Activated B cell treated with CpG ODN at 0.5 μM for 24 hours (primary cell): ENCODE measurements around the gene FCGR3A. TPM values are rescaled to one million over a fixed set of nuclear protein-coding genes. Genes with fewer than 3 reads are reported as not detected.
"Not testable (repeated sequence)": the region's sequence is repeated elsewhere in the genome, so short reads cannot be mapped to it uniquely, and the experiment has no call there.

ENCODE experiments used
- ATAC-seq: fragments of 200-7000 bp; cut with Tn5 transposase; one replicate; pipeline ENCODE4 v1.10.0; 2021; ENCODE audit warnings: low read depth, mild to moderate bottlenecking, moderate library complexity
- CTCF ChIA-PET: fragments of 350-600 bp; sonication (Branson Sonifier 250); formaldehyde crosslinking; loops from one replicate; lab custom pipeline; 2021; ENCODE audit warnings: antibody characterized with exemption; lab: Charles Lee
- POLR2A ChIA-PET: fragments of 350-600 bp; sonication (Branson Sonifier 250); formaldehyde crosslinking; loops from one replicate; lab custom pipeline; 2021; ENCODE audit warnings: antibody characterized with exemption; lab: Charles Lee
- DNase-seq: peaks from one replicate; pipeline ENCODE4 v3.0.0; 2022
- H3K27ac Mint-ChIP-seq: one replicate; pipeline ENCODE4 v1.8.0; 2020; ENCODE audit warnings: mixed read lengths
- H3K27me3 Mint-ChIP-seq: one replicate; pipeline ENCODE4 v1.8.0; 2021; ENCODE audit warnings: mixed read lengths
- H3K36me3 Mint-ChIP-seq: one replicate; pipeline ENCODE4 v1.8.0; 2021; ENCODE audit warnings: low read depth, mixed read lengths
- H3K4me1 Mint-ChIP-seq: one replicate; pipeline ENCODE4 v1.8.0; 2021; ENCODE audit warnings: mixed read lengths
- H3K4me3 Mint-ChIP-seq: one replicate; pipeline ENCODE4 v1.8.0; 2020; ENCODE audit warnings: mild to moderate bottlenecking, mixed read lengths
- H3K9me3 Mint-ChIP-seq: one replicate; pipeline ENCODE4 v1.8.0; 2020; ENCODE audit warnings: mixed read lengths
- intact Hi-C: fragments of 100-400 bp; cut with micrococcal nuclease; formaldehyde crosslinking; loops from one replicate; pipeline ENCODE4 v1.15.1; 2024
- total RNA-seq: library from RNA; stranded (reverse); gene quantifications from 2 replicates; pipeline ENCODE4 v1.2.3, GENCODE V29; 2022
- TF ChIP-seq, protein P1 (sequence below): fragments of 200-600 bp; IDR thresholded peaks from one replicate; pipeline ENCODE4 v1.8.0; 2022; ENCODE audit warnings: antibody characterized with exemption, mild to moderate bottlenecking

The FCGR3A gene
- total RNA-seq, 1 donor from 2014 or later: 0.47 TPM

GRCh38 chr1:161539731-161540569 lies 9.7 kb downstream of the FCGR3A start:
- POLR2A ChIA-PET: interaction anchor here (0.7 to 1.8 kb wide), 4 partner anchors 9 to 210 kb away, joined by 3 to 15 read pairs (median 6); partner anchors contain the start of gene DUSP12
- peak; percentile 83 for DNase-seq
- peak; percentile 70 for ATAC-seq
- Mint-ChIP-seq H3K27ac (peak overlapping the region; percentile 92), H3K4me3 (peak overlapping the region; percentile 88), H3K4me1 (peaks cover 42% of the 10 kb centered on the region)
- H3K27me3 Mint-ChIP-seq, H3K9me3 Mint-ChIP-seq, H3K36me3 Mint-ChIP-seq: not testable (repeated sequence)
- intact Hi-C loops: loop anchor here (1.0 to 2.0 kb wide), 3 partner anchors 9 to 141 kb away; no protein-coding TSS in a partner anchor
- CTCF ChIA-PET: interaction anchor here (1.3 to 1.5 kb wide), 2 partner anchors 9 to 201 kb away, joined by 5 to 7 read pairs; no protein-coding TSS in a partner anchor

GRCh38 chr1:161538925-161539479 lies 10.6 kb downstream of the FCGR3A start:
- intact Hi-C loops, DNase-seq, ATAC-seq, H3K27me3 Mint-ChIP-seq, H3K9me3 Mint-ChIP-seq, H3K36me3 Mint-ChIP-seq, H3K27ac Mint-ChIP-seq: not testable (repeated sequence)
- ChIA-PET CTCF (interaction anchor here (1.3 to 1.5 kb wide), 2 partner anchors 8 to 202 kb away, joined by 5 to 7 read pairs; no protein-coding TSS in a partner anchor), POLR2A (interaction anchor here (0.6 to 1.8 kb wide), 5 partner anchors 8 to 211 kb away, joined by 3 to 15 read pairs (median 5); partner anchors contain the start of gene DUSP12)
- Mint-ChIP-seq H3K4me3 (peak overlapping the region; percentile 88), H3K4me1 (peaks cover 37% of the 10 kb centered on the region)

DNA sequence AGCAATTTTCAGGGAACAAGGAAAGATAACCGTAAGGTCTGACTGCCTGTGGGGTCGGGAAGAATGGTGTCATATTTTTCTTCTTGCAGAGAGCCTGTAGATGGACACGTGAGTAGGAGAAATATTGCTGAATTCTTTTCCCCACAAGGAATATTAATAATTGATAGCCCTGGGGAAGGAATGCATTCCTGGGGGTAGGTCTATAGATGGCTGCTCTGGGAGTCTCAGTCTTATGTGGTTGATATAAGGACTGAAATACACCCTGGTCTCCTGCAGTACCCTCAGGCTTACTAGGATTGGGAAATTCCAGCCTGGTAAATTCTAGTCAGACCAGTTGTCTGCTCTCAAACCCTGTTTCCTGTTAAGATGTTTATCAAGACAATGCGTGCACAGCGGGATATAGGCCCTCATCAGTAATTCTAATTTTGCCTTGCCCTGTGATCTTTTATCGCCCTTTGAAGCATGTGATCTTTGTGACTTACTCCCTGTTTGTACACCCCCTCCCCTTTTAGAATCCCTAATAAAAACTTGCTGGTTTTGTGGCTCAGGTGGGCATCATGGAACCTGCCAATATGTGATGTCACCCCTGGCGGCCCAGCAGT lies 12.4 kb downstream of the FCGR3A start:
- CTCF ChIA-PET, ATAC-seq, H3K36me3 Mint-ChIP-seq, intact Hi-C loops, POLR2A ChIA-PET, H3K27me3 Mint-ChIP-seq, H3K4me3 Mint-ChIP-seq, H3K27ac Mint-ChIP-seq, H3K9me3 Mint-ChIP-seq, DNase-seq: not testable (repeated sequence)
- peaks cover 28% of the 10 kb centered on the region for H3K4me1 Mint-ChIP-seq

DNA sequence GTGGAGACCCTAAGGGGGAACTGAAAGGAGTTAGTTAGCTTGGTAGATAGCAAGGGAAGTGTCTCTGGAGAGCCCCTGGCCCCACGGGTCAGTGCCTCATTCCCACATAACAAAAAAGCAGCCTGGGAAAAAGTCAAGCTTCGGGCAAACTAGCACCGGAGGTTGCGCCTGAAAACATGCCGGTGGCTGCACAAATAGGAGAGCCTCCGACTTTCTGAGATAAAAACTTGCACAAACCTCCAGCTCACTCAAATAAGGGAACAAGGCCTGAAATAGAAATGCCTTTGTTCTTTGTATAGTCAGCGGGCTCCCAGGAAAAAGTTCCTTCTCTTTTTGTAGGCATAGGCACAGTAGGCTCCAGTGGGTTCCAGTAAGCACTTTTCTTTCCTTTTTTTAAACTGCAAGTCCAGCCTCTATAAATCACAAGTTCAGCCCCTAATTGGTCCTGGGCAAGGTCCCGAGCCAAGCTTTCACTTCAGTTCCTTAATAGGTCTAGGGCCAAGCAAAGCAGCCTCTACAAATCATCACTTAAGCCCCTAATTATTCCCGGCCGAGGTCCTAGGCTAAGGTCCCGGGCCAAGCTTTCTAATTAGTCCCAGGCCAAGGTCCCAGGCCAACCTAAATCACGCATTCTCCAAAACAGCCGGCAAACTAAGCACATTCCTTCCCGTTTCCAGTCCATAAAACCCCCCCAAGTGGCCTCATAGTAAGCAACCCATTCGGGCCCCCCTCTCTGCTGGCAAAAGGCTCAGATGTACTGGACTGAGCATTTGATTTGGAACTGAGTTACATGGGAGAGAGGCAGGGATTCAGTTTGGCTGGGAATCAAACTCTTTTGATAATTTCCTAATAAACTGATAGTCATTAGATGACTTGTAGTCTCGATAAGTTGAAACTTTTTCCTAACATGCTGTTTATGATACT lies 16.7 kb downstream of the FCGR3A start:
- H3K27me3 Mint-ChIP-seq, H3K27ac Mint-ChIP-seq, intact Hi-C loops, ATAC-seq, H3K36me3 Mint-ChIP-seq, DNase-seq, H3K9me3 Mint-ChIP-seq: not testable (repeated sequence)
- peak overlapping the region; percentile 35 for H3K4me3 Mint-ChIP-seq
- peaks cover 22% of the 10 kb centered on the region for H3K4me1 Mint-ChIP-seq
- POLR2A ChIA-PET: interaction anchor here (1.1 kb wide), 1 partner anchor 174 kb away, joined by 3 read pairs; the partner anchor contains the start of gene FCRLA
- CTCF ChIA-PET: interaction anchor here (2.8 kb wide), 1 partner anchor 208 kb away, joined by 8 read pairs; no protein-coding TSS in a partner anchor

- H3K4me3 Mint-ChIP-seq: peak overlapping the region; percentile 35
- no peaks in the 10 kb centered on the region for H3K9me3 Mint-ChIP-seq
- CTCF ChIA-PET: interaction anchor here (2.8 kb wide), 1 partner anchor 209 kb away, joined by 8 read pairs; no protein-coding TSS in a partner anchor
- H3K27ac Mint-ChIP-seq: no peak overlapping the region
- H3K36me3 Mint-ChIP-seq: peaks cover 9% of the 10 kb centered on the region
- DNase-seq: no peak
- no peak for ATAC-seq
- peaks cover 22% of the 10 kb centered on the region for H3K4me1 Mint-ChIP-seq
- POLR2A ChIA-PET: interaction anchor here (1.1 to 1.9 kb wide), 2 partner anchors 8 to 175 kb away, joined by 3 to 15 read pairs; partner anchors contain the start of gene FCRLA
- peaks cover 5% of the 10 kb centered on the region for H3K27me3 Mint-ChIP-seq
- TF ChIP-seq, protein P1, sequence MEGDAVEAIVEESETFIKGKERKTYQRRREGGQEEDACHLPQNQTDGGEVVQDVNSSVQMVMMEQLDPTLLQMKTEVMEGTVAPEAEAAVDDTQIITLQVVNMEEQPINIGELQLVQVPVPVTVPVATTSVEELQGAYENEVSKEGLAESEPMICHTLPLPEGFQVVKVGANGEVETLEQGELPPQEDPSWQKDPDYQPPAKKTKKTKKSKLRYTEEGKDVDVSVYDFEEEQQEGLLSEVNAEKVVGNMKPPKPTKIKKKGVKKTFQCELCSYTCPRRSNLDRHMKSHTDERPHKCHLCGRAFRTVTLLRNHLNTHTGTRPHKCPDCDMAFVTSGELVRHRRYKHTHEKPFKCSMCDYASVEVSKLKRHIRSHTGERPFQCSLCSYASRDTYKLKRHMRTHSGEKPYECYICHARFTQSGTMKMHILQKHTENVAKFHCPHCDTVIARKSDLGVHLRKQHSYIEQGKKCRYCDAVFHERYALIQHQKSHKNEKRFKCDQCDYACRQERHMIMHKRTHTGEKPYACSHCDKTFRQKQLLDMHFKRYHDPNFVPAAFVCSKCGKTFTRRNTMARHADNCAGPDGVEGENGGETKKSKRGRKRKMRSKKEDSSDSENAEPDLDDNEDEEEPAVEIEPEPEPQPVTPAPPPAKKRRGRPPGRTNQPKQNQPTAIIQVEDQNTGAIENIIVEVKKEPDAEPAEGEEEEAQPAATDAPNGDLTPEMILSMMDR: no peak
- intact Hi-C loops: loop anchor here (1.0 to 2.0 kb wide), 4 partner anchors 8 to 206 kb away; no protein-coding TSS in a partner anchor
These were observed 17.5 kb downstream of the FCGR3A start for GRCh38 chr1:161531986-161532643.

GRCh38 chr1:161530671-161531641 lies 18.7 kb downstream of the FCGR3A start:
- intact Hi-C loops: loop anchor here (1.0 to 2.0 kb wide), 4 partner anchors 9 to 207 kb away; no protein-coding TSS in a partner anchor
- ATAC-seq (peak; percentile 81), DNase-seq (peak; percentile 68)
- POLR2A ChIA-PET: interaction anchor here (1.1 to 1.9 kb wide), 2 partner anchors 9 to 219 kb away, joined by 6 to 15 read pairs; partner anchors contain the start of gene DUSP12
- Mint-ChIP-seq H3K4me1 (peaks cover 22% of the 10 kb centered on the region), H3K4me3 (peak overlapping the region; percentile 94), H3K27ac (peak overlapping the region; percentile 92)
- not testable (repeated sequence) for H3K36me3 Mint-ChIP-seq, H3K27me3 Mint-ChIP-seq, H3K9me3 Mint-ChIP-seq
- CTCF ChIA-PET: interaction anchor here (1.8 to 2.8 kb wide), 2 partner anchors 9 to 210 kb away, joined by 5 to 8 read pairs; no protein-coding TSS in a partner anchor

DNA sequence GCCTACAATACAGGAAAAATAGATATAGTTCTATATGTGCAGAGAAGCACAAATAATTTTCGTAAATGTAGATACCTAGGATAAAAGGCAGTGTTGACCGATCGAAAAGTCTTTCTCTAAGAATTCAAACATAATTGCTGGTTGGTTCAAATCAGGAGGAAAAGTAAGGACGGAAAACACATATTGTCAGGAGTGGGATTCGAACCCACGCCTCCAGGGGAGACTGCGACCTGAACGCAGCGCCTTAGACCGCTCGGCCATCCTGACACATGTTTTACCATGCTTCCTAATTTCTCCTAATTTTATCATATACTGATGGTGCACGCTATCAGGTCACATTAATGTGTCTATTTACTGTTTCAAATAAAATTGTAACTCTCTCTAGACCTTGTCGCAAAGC lies 19.5 kb downstream of the FCGR3A start:
- not testable (repeated sequence) for DNase-seq, H3K36me3 Mint-ChIP-seq, H3K27me3 Mint-ChIP-seq, H3K9me3 Mint-ChIP-seq
- Mint-ChIP-seq H3K27ac (peak overlapping the region; percentile 92), H3K4me1 (peaks cover 25% of the 10 kb centered on the region), H3K4me3 (peak overlapping the region; percentile 94)
- CTCF ChIA-PET: interaction anchor here (1.8 to 2.8 kb wide), 2 partner anchors 9 to 211 kb away, joined by 5 to 8 read pairs; no protein-coding TSS in a partner anchor
- POLR2A ChIA-PET: interaction anchor here (0.7 to 1.9 kb wide), 3 partner anchors 10 to 220 kb away, joined by 6 to 15 read pairs (median 10); partner anchors contain the start of gene DUSP12
- intact Hi-C loops: loop anchor here (2.0 kb wide), 1 partner anchor 83 kb away; no protein-coding TSS in a partner anchor
- peak; percentile 29 for ATAC-seq

GRCh38 chr1:161529463-161530104 lies 20.0 kb downstream of the FCGR3A start:
- CTCF ChIA-PET: interaction anchor here (1.8 kb wide), 1 partner anchor 10 kb away, joined by 5 read pairs; no protein-coding TSS in a partner anchor
- H3K27me3 Mint-ChIP-seq: not testable (repeated sequence)
- intact Hi-C loops: loop anchor here (2.0 kb wide), 1 partner anchor 83 kb away; no protein-coding TSS in a partner anchor

More at GRCh38 chr1:161529463-161530104, 20.0 kb downstream of the FCGR3A start:
- not testable (repeated sequence) for ATAC-seq, DNase-seq, H3K9me3 Mint-ChIP-seq, H3K36me3 Mint-ChIP-seq
- POLR2A ChIA-PET: interaction anchor here (0.7 kb wide), 2 partner anchors 50 to 220 kb away, joined by 10 read pairs; partner anchors contain the start of gene DUSP12
- peak overlapping the region; percentile 92 for H3K27ac Mint-ChIP-seq
- H3K4me3 Mint-ChIP-seq: peak overlapping the region; percentile 94
- peaks cover 27% of the 10 kb centered on the region for H3K4me1 Mint-ChIP-seq
